K562 (cell line): ENCODE results near the gene KDM5A. TPM values are rescaled to one million over a fixed set of nuclear protein-coding genes. Genes with fewer than 3 reads are reported as not detected.

ENCODE experiments used
- FOXA1 ChIP-seq: fragments of 450-650 bp; IDR thresholded peaks from 2 replicates; pipeline ENCODE4 v1.6.1; 2016; ENCODE audit warnings: mild to moderate bottlenecking, borderline replicate concordance
- JUN ChIP-seq, 2 experiments: sonication (generic) in 1 of 2; formaldehyde crosslinking in 1 of 2; IDR thresholded peaks; 2 replicates each; pipeline versions ENCODE4 v1.6.1 to v1.8.0; 2012 to 2022; ENCODE audit warnings: borderline replicate concordance in 2 of 2, mild to moderate bottlenecking in 2 of 2, improper control_type of control experiment in 1 of 2, low read depth in 1 of 2, low read length in 1 of 2, missing genetic modification reagents in 1 of 2
- KLF1 ChIP-seq: fragments of 450-650 bp; IDR thresholded peaks from 2 replicates; pipeline ENCODE4 v1.6.1; 2016; ENCODE audit warnings: missing genetic modification characterization, missing compliant biosample characterization
- MEIS2 ChIP-seq: fragments of 450-650 bp; IDR thresholded peaks from 2 replicates; pipeline ENCODE4 v1.6.1; 2014; ENCODE audit warnings: mild to moderate bottlenecking; ENCODE audit not compliant: partially characterized antibody
- SMAD4 ChIP-seq: fragments of 250-450 bp; sonication (Bioruptor Pico); conservative IDR thresholded peaks from 2 replicates; pipeline ENCODE4 v1.8.0; 2021; ENCODE audit warnings: inconsistent platforms, mild to moderate bottlenecking, moderate library complexity
- SOX6 ChIP-seq: fragments of 450-650 bp; IDR thresholded peaks from 2 replicates; pipeline ENCODE4 v1.6.1; 2014; ENCODE audit warnings: mild to moderate bottlenecking
- SP2 ChIP-seq: IDR thresholded peaks from 2 replicates; pipeline ENCODE4 v1.6.1; 2011; ENCODE audit warnings: mild to moderate bottlenecking, low read depth, low read length, moderate library complexity; ENCODE audit not compliant: poor library complexity, severe bottlenecking; ENCODE audit errors: extremely low read depth
- TAF15 ChIP-seq: fragments of 200-400 bp; formaldehyde crosslinking; IDR thresholded peaks from 2 replicates; pipeline ENCODE4 v1.6.1; 2017; ENCODE audit warnings: mild to moderate bottlenecking, low read depth, low read length, moderate library complexity
- THAP7 ChIP-seq: fragments of 250-450 bp; sonication (Bioruptor Pico); IDR thresholded peaks from 2 replicates; pipeline ENCODE4 v1.5.0; 2021
- ZEB2 ChIP-seq: fragments of 450-650 bp; IDR thresholded peaks from 2 replicates; pipeline ENCODE4 v1.6.1; 2016
- ZNF239 ChIP-seq: fragments of 250-450 bp; sonication (Bioruptor Pico); IDR thresholded peaks from 2 replicates; pipeline ENCODE4 v1.4.0; 2020; ENCODE audit warnings: mild to moderate bottlenecking
- ZNF668 ChIP-seq: fragments of 250-450 bp; sonication (Bioruptor Pico); IDR thresholded peaks from 2 replicates; pipeline ENCODE4 v1.8.0; 2022; ENCODE audit warnings: mild to moderate bottlenecking, inconsistent platforms
- polyA plus RNA-seq, 8 experiments: library from polyadenylated mRNA; depleted of rRNA in 4 of 8; stranded (reverse) in 5 of 8; unstranded in 3 of 8; fragments of >200 nt; fragmentation: Nextera tagmentation in 2 of 8; fragmentation: Illumina TruSeq in 1 of 8; extraction: Ambion mirVana in 2 of 8; extraction: Trizol in 1 of 8; gene quantifications; 2 replicates each; pipeline versions ENCODE4 v1.2.1 to v1.2.3, GENCODE V29; 2011 to 2014; ENCODE audit warnings: inconsistent platforms in 1 of 8, missing spikeins in 1 of 8
- total RNA-seq, 7 experiments: library from RNA; depleted of rRNA in 6 of 7; stranded (reverse); fragments of >200 nt in 6 of 7; fragmentation: Illumina TruSeq in 2 of 7; extraction: Trizol in 2 of 7; gene quantifications; 2 replicates each; pipeline versions ENCODE4 v1.2.1 to v1.2.3, GENCODE V29; 2011 to 2021; ENCODE audit warnings: low replicate concordance in 1 of 7
- TF ChIP-seq, protein P1 (sequence below): fragments of 250-450 bp; sonication (Bioruptor Pico); IDR thresholded peaks from 2 replicates; pipeline ENCODE4 v1.4.0; 2020; ENCODE audit warnings: mild to moderate bottlenecking, moderate library complexity
- TF ChIP-seq, protein P2 (sequence below): sonication (generic); formaldehyde crosslinking; IDR thresholded peaks from 2 replicates; pipeline ENCODE4 v1.8.1; 2022; ENCODE audit warnings: missing genetic modification reagents
- TF ChIP-seq, protein P3 (sequence below): fragments of 450-650 bp; IDR thresholded peaks from 2 replicates; pipeline ENCODE4 v1.6.1; 2018; ENCODE audit not compliant: partially characterized antibody
- TF ChIP-seq, protein P4 (sequence below): fragments of 250-450 bp; sonication (Bioruptor Pico); IDR thresholded peaks from 2 replicates; pipeline ENCODE4 v1.8.0; 2022; ENCODE audit warnings: inconsistent platforms

The KDM5A gene
- total and polyA plus RNA-seq, 9 of the 15 experiments (the other 6 are each of a cell fraction or from before 2014, with no cell fraction given): 5.5 to 35.1 (median 13.1) TPM

DNA sequence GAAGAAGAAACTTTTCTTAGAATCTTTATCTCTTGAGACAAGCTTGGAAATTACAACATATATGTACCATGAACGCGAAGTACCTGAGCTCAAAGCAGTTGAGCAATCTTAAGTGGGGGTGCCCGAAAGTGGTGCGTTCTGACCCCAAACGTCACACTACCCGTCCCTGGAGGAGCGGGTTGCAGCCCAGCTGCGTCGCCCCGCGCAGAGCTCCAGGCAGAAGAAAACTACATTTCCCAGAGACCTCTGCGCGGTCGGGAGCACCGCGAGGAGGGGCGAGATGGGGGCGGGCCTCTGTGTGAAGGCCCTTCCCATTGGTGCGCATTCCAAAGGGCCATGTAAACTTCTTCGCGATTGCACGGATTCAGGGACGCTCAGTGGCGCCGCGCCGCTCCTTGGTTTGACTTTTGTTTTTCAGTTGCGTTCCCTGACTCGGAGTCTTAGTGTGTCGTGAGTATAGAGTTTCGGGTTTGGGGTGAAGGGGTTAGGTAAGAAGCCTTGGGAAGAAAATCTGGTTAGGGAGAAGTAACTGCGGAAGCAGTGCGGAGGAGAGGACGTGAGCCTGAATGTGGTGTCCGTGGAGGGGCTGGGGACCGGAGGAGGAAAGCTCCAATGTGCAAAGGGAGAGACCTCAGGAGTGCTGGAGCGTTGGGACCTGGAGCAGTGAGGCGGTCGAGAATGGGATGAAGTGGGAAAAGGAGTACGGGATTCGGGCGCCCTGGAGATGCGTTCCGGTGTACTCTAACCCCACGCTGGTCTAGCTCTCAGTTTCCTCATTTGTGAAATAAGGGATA is 12.3 kb upstream of the KDM5A start, which contains the start of gene CCDC77 (continued):
- TF ChIP-seq SMAD4 (CRISPR knock-in tag) (no peak), ZNF239 (CRISPR knock-in tag) (no peak), SP2 (peak; percentile 20), JUN (IDR thresholded peaks at IDR 0.05; ENCODE audit: borderline replicate concordance, low read depth, low read length) (no peak), JUN (CRISPR knock-in tag; IDR thresholded peaks at IDR 0.05; ENCODE audit: borderline replicate concordance) (no peak), FOXA1 (no peak), TAF15 (no peak), KLF1 (tag) (no peak), MEIS2 (no peak), THAP7 (CRISPR knock-in tag) (no peak), SOX6 (no peak; the same call in 1 of the 2 replicates), ZNF668 (CRISPR knock-in tag) (no peak), ZEB2 (no peak)
- TF ChIP-seq, protein P1, sequence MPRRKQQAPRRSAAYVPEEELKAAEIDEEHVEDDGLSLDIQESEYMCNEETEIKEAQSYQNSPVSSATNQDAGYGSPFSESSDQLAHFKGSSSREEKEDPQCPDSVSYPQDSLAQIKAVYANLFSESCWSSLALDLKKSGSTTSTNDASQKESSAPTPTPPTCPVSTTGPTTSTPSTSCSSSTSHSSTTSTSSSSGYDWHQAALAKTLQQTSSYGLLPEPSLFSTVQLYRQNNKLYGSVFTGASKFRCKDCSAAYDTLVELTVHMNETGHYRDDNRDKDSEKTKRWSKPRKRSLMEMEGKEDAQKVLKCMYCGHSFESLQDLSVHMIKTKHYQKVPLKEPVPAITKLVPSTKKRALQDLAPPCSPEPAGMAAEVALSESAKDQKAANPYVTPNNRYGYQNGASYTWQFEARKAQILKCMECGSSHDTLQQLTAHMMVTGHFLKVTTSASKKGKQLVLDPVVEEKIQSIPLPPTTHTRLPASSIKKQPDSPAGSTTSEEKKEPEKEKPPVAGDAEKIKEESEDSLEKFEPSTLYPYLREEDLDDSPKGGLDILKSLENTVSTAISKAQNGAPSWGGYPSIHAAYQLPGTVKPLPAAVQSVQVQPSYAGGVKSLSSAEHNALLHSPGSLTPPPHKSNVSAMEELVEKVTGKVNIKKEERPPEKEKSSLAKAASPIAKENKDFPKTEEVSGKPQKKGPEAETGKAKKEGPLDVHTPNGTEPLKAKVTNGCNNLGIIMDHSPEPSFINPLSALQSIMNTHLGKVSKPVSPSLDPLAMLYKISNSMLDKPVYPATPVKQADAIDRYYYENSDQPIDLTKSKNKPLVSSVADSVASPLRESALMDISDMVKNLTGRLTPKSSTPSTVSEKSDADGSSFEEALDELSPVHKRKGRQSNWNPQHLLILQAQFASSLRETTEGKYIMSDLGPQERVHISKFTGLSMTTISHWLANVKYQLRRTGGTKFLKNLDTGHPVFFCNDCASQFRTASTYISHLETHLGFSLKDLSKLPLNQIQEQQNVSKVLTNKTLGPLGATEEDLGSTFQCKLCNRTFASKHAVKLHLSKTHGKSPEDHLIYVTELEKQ: no peak
- TF ChIP-seq, protein P2, sequence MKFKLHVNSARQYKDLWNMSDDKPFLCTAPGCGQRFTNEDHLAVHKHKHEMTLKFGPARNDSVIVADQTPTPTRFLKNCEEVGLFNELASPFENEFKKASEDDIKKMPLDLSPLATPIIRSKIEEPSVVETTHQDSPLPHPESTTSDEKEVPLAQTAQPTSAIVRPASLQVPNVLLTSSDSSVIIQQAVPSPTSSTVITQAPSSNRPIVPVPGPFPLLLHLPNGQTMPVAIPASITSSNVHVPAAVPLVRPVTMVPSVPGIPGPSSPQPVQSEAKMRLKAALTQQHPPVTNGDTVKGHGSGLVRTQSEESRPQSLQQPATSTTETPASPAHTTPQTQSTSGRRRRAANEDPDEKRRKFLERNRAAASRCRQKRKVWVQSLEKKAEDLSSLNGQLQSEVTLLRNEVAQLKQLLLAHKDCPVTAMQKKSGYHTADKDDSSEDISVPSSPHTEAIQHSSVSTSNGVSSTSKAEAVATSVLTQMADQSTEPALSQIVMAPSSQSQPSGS: no peak
- TF ChIP-seq, protein P3, sequence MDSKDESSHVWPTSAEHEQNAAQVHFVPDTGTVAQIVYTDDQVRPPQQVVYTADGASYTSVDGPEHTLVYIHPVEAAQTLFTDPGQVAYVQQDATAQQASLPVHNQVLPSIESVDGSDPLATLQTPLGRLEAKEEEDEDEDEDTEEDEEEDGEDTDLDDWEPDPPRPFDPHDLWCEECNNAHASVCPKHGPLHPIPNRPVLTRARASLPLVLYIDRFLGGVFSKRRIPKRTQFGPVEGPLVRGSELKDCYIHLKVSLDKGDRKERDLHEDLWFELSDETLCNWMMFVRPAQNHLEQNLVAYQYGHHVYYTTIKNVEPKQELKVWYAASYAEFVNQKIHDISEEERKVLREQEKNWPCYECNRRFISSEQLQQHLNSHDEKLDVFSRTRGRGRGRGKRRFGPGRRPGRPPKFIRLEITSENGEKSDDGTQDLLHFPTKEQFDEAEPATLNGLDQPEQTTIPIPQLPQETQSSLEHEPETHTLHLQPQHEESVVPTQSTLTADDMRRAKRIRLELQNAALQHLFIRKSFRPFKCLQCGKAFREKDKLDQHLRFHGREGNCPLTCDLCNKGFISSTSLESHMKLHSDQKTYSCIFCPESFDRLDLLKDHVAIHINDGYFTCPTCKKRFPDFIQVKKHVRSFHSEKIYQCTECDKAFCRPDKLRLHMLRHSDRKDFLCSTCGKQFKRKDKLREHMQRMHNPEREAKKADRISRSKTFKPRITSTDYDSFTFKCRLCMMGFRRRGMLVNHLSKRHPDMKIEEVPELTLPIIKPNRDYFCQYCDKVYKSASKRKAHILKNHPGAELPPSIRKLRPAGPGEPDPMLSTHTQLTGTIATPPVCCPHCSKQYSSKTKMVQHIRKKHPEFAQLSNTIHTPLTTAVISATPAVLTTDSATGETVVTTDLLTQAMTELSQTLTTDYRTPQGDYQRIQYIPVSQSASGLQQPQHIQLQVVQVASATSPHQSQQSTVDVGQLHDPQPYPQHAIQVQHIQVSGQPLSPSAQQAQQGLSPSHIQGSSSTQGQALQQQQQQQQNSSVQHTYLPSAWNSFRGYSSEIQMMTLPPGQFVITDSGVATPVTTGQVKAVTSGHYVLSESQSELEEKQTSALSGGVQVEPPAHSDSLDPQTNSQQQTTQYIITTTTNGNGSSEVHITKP: peak; percentile 95
- TF ChIP-seq, protein P4, sequence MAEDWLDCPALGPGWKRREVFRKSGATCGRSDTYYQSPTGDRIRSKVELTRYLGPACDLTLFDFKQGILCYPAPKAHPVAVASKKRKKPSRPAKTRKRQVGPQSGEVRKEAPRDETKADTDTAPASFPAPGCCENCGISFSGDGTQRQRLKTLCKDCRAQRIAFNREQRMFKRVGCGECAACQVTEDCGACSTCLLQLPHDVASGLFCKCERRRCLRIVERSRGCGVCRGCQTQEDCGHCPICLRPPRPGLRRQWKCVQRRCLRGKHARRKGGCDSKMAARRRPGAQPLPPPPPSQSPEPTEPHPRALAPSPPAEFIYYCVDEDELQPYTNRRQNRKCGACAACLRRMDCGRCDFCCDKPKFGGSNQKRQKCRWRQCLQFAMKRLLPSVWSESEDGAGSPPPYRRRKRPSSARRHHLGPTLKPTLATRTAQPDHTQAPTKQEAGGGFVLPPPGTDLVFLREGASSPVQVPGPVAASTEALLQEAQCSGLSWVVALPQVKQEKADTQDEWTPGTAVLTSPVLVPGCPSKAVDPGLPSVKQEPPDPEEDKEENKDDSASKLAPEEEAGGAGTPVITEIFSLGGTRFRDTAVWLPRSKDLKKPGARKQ (CRISPR knock-in tag): no peak
